T1000 (cell line): Measurements from ENCODE around the gene PCCA.
"Not testable (repeated sequence)": the region's sequence is repeated elsewhere in the genome, so short reads cannot be mapped to it uniquely, and the experiment has no call there.

Experiments used
- DNase-seq: peaks from one replicate; lab custom pipeline; 2025; ENCODE audit warnings: mixed read lengths; lab: John Stamatoyannopoulos, UW

PCCA gene

DNA sequence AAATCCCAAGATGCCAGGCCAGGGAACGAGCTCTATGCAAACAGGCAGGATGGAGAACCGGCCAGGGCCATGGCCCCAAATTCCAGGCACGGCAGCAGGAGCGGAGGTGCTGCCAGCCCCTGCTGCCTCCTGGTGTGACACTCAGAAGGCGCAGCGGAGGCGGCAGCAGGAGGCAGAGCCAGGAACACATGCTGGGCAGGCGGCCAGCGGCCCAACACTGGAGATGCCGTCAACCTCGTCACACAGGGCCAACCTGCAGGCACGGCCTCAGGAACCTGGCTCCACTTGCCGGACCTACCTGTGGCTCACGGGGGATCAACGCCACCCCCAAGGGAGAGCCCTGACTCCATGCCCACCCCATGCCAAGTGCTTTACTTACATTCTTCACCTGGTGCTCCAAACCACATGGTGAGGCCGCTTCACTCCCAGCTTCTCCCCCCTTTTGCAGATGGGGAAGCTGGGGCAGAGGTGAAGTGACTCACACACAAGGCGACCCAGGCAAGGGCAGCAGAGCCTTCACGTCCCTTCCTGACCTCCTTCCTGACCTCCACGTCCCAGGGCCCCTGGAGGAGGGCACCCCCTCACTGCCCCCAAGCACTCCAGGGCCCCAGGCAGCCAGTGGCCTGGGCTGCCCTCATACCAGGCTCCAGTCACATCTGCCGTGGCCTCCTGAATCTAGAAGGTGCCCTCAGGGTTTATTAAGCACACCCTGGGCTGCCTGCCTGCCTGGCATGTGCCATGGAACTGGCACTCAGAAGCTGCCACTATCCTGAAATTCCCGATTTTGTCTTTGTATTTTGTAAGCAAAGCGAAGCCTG lies 456.2 kb downstream of the PCCA start:
- DNase-seq = no peak

- no peak for DNase-seq
Measured at GRCh38 chr13:100545684-100546061, 456.8 kb downstream of the PCCA start.

DNA sequence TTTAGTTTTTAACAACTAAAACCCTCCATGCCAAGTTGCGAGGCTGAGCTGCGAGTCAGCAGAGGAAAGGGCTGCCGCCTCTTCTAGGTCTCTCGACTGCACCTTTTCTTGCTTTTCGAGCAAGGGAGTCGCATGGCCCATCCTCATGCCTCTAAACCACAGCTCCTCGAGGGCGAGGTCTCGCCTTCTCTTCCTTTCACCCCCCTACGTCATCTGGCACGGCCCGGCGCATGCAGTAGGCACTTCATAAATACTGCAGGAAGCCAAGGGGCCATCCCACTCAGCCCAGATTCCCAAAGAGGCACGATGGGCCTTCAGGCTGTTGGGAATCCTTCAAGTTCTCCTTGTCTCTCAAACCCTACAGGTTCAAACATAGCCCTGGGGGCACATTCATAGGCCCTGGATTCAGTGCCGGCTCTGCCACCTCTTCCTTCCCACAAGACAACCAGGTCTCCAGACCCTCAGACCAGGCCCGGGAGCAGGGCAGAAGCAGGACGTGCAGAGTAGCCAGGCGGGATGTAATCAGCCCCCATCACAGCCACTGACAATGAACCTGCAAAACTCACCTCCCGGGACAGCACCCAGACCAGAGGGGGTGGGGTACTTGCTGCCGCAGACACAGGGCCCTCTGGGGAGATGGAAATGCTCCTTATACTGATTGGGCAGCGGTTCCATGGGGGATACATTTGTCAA lies 458.0 kb downstream of the PCCA start:
- no peak for DNase-seq

- no peak for DNase-seq
Measured at GRCh38 chr13:100547791-100548201, 458.9 kb downstream of the PCCA start.

DNA sequence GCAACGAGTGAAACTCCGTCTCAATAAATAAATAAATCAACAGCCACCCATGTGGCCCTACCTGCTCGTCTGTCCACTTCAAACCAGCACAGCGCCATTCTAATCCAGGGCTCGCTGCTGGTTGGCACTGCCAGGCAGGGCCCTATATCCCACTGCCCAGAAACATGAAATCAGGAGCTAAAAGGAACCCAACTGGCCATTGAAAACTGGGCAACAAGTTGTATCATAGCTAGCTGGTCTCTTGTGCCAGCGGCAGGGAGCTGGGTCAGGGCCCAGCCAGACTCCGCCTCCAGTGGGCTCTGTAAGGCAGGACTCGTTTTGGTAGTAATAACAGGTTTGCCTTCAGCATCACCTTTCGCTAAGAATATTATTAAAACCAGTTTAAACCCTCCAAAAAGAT lies 460.4 kb downstream of the PCCA start:
- DNase-seq = no peak

DNA sequence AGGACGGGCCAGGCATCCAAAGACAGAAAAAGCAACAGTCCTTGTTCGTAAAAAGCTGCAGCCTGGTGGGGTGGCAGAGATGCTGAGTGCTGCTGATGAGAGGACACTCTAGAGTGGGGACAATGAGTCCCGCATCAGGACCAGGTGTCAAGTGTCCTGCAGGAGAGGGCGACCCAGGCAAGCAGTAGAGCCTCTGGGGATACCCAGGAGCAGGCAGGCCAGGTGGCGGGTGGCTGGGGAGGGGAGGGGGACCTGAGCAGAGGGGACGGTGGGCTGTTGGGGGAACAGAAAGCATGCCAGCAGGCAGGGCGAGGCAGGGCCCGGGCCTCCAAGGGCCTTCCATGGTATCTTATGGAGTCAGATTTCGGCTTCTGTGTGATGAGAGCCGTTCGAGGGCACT lies 463.9 kb downstream of the PCCA start:
- no peak for DNase-seq

- DNase-seq = no peak
Measured at GRCh38 chr13:100559886-100560285, 471.0 kb downstream of the PCCA start.

GRCh38 chr13:100560498-100561157 lies 471.7 kb downstream of the PCCA start:
- no peak for DNase-seq

DNA sequence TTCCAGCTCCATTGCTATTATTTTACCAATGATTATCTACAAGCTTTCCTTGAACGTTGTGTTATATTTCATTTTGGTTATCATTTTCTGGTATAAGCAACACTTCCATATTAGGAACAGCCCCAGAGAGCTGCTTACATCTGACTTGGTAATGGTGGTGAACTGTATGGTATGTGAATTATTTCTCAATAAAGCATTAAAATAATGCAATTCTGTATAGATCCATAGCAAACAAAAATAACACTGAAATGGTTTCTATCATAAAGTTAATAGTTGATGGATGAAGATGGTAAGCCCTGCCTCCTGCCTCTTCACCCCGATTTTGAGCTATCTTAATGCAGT lies 472.2 kb downstream of the PCCA start:
- no peak for DNase-seq

DNA sequence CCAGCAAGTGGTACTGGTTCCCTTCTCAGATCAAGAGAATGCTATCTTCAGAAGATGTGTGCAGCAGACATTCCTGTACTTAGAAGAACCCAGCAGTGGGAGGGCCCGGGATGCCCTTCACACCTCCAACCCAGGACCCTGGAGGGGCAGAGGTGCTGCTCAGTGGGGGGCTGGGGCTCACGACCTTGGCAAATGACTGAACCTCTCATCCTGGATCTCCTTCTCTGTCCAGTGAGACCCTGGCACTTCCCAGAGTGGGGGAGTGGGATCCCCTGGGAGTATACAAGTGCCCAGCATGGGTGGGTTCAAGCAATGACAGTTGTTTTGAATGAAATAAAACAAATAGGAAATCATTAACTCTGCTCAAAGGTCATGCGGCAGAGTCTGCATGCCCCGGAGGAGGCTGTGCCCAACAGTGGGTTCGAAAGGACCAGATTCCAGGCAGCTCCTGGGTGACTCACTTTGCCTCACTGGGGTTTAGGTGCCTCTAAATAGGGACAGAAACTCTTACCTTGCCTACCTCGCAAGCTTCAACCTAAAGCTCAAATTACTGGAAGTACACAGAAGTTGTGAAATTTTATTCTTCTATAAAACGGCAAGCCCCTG lies 472.8 kb downstream of the PCCA start:
- DNase-seq = no peak

DNA sequence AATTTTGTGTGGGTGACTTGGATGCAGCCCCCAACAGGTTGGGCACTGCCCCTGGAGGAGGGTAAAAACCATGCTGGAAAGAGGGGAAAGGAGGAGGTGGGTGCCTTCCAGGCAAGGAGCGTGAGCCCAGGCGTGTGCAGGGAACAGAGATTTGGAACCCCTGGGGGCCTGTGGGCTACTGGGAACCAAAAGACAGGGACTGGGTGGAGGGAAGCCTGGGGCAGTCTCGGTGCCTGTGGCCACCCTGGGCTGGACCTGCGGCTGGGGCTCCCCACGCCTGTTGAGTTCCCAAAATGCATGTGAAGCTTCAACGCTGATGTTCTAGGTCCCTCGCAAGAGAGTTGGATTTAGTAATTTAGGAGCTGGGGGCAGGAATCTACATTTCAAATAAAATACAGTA lies 474.9 kb downstream of the PCCA start:
- no peak for DNase-seq

DNA sequence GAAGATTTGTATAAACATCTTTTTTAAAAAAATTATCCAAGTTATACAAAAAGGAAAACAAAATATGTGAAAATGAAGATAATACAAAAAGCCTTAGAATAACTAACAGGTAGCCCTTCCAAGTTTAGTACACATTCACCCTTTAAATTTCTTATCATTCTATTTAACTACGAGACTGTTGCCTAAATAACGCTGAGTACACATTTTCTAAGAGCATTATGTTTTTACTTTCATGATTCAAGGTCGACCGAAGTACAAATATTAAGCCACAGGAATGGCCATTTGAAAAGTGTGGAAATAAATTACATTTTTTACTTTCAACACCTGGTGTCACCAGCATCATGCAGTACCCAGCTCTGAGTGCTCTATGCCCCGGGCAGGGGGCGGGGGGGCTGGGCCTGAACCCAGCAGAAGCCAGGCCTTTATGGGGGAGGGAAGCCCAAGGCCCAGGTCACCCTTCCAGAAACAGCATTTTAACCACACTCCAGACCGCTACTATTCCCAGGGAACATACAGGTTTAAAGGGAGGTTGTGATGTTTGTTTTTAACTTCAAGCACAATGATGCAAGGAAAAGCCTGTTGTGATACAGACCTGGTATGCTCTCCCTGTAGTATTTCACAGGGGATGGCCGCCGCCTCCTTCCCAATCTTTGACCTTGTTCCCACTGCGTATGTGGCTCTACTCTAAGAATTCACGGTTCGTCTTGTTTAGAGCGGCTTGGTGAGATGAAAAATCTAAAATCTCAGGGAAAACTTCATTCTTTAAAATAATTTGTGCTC lies 475.7 kb downstream of the PCCA start:
- DNase-seq = no peak

DNA sequence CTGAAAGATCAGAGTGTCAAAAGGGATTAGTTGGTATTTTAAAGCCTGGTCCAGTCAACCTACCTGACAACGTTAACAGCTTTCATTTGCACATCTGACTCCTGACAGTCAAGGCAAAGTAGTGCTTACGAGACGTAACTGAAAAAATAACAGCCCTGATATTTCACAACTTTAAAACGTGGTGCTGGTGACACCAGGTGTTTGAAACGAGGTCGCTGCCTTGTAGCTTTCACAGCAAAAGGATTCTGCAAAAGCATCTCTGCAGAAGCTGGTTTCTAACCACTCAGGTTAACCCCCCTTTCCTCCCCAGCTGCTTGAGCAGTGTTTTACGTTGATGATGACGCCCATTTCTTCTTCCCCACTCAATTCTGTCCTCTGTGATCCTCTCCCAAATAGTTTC lies 476.4 kb downstream of the PCCA start:
- no peak for DNase-seq

DNA sequence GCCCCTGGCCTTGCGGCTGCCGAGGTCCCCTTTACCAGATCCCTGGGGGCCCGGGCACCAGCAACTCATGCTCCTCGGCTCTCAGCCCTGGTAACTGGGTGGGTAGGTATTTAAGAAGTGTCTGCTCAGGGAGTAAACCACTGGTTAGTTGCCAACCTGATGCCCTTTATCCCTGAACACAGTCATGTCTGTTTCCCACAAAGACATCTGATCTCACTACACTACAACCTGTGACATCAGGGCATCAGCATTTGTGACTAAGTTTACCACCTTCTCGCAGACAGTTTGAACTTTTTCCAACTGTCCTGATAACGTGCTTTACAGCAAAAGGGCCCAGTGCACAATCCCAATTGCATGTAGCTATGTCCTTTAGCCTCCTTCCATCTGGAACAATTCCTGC lies 477.6 kb downstream of the PCCA start:
- DNase-seq = no peak

GRCh38 chr13:100573121-100573520 lies 484.2 kb downstream of the PCCA start:
- DNase-seq = no peak

DNA sequence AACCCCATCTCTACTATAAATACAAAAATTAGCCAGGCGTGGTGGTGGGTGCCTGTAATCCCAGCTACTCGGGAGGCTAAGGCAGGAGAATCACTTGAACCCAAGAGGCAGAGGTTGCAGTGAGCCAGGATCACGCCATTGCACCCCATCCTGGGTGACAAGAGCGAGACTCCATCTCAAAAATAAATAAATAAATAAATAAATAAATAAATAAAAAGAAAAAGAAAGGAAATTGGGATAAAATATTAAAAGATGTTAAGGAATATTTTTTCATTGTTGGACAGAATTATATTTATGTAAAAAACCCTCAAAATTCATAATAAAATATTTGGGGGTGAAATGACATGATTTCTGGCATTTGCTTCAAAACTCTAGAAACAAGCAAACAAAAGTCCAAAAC lies 488.3 kb downstream of the PCCA start:
- DNase-seq = not testable (repeated sequence)
